SKM-1 treated with dmso at 0.1 percent for 144 hours (cell line): ENCODE results near the gene MOB3A.

ENCODE experiments used
- DNase-seq: peaks from one replicate; lab custom pipeline; 2025; ENCODE audit not compliant: unreplicated experiment; lab: John Stamatoyannopoulos, UW

MOB3A gene

DNA sequence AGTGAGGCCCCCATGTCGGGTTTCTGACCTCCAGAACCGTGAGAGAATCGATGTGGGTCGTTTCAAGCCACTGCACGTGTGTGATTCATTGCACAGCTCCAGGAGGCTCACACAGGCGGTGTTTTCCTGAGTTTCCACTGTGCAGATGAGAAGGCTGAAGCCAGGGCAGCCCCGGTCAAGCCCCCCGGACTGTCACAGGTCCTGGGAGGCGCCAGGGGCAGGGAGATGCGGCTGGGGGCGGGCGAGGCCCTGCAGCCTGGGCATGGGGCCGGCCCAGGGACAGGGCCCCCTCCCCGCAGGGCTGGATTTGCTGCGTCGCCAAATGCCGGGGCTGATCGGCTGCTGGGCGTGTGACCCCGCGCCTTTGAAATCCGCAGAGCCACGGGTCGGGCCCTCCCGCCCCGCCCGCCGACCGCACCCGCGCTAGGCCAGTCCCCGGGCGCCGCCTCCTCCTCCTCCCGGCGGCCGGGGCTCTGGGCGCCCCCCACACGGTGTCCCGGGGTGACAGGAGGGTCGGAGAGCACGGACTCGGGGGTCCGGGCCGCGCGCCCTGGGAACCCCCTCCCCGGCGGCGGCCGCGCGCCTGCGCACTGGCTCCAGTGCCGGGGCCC is 35.1 kb downstream of the MOB3A start:
- DNase-seq, result no peak

DNA sequence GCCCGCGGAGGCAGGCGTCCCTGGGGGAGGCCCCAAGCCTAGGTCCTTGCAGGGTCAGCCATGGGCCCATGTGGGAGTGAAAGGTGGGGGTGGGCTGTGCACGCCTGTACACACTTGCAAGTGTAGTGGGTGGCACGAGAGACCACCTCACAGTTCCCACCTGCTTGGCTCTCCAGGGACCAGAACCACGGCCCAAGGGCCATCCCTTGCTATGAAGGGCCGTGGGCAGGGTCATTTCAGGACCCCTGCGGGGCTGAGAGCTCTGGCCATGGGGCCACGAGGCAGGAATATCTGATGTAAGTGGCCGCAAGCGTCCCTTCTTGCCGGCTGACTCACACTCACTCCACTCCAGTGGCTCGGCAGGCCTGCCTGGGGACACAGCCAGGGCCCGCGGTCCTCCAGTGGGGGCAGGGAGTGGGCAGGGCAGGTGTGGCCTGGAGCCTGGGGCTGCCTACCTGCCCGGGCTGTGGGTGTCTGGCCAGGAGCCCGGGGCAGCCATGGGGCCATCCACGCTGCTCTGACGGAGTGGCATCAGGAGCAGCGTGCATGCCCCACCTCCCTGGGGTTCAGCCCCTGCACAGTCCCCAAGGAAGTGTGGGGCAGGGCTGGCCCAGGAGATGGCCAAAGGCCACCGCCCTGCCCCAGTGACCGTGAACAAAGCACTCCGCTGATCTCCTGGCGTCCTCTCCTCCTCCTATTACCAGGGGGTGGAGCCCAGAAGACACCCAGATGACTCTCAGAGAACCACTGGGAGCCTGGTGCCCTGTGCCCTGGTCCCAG is 36.5 kb downstream of the MOB3A start:
- DNase-seq, result no peak

DNA sequence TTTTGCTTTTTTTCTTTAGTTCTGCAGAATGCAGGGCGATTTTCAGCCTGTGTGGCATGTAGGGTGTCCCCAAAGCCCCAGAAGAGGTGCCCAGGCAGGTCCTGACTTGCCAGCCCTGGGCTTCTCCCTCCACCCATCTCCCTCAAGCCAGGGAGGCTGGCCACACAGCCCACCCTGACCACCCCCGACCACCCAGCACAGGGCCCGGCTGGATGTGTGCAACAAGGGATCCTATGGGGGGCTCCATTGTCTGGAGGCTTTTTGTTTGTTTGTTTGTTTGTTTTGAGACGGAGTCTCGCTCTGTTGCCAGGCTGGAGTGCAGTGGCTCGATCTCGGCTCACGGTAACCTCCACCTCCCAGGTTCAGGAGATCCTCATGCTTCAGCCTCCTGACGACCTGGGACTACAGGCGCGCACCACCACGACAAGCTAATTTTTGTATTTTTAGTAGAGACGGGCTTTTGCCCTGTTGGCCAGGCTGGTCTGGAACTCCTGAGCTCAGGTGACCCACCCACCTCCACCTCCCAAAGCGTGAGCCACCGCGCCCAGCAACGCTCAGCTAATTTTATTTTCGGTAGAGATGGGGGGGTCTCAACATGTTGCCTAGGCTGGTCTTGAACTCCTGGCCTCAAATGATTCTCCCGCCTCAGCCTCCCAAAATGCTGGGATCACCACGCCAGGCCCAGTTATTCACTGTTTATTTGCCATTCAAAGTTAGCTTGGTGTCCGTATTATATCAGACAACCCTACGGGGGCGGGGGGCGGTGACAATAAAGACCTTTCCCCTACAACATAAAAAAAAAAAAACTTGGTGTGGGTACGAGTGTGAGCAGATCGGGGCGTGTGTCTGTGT is 37.3 kb downstream of the MOB3A start:
- no peak for DNase-seq

DNA sequence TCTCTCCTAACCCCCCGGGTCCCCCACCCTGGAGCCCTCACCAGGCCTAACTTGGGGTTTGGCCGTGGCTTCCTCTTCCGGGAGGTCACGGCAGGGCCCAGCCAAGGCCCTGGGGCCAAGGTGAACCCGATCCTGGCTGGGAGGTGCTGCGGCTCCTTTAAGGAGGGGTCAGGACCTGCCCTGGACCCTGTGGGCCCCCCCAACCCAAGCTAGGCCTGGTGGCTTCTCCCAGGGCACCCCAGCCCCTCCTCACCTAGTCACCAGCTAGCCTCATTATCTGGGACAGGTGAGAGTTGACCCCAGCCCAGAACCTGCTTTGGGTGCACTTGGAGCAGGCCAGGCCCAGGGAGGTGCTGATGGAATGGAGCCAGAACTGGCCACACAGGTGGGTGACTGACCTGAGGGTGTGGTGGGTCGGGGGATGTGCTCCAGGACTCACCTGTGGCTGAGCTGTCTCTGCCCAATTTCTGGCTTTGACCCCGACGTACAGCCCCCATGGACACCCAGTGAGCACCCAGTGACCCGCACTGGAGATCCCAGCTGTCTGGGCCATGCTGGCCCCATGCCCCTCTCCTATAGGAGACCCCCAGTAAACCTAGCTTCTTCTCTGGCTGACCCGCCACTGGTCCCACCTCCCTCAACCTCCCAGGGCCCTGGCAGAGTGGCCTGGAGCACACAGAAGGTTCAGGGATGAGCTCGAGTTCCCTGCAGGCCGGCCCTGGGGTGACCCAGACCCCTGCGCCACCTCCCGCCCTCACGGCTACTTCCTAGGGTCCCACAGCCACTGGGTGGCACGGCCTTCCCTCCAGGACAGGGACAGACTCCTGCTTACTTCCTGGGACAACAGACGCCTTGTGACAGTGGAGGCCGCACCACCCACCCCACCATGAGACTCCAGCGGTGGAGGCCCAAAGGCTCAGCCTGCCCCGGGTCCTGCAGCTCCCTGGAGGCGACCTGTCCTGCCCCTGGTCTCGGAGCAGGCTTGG is 38.3 kb downstream of the MOB3A start:
- no peak for DNase-seq

DNA sequence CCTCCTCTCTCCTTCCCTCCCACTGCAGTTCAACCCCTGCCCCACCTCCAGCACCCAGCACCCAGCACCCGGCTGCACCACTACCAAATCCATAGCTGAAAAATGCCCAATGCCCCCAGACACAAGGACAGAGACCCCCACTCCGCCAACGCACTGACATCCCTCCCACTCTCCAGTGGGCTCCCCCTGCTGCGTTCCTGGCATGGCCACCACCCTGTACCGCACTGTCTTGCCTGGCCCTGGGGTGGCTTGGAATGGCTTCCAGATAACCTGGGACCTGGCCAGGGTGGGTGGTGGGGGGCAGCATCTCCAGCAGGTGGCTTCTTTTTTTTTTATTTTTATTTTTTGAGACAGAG is 39.3 kb downstream of the MOB3A start:
- DNase-seq, result no peak

DNA sequence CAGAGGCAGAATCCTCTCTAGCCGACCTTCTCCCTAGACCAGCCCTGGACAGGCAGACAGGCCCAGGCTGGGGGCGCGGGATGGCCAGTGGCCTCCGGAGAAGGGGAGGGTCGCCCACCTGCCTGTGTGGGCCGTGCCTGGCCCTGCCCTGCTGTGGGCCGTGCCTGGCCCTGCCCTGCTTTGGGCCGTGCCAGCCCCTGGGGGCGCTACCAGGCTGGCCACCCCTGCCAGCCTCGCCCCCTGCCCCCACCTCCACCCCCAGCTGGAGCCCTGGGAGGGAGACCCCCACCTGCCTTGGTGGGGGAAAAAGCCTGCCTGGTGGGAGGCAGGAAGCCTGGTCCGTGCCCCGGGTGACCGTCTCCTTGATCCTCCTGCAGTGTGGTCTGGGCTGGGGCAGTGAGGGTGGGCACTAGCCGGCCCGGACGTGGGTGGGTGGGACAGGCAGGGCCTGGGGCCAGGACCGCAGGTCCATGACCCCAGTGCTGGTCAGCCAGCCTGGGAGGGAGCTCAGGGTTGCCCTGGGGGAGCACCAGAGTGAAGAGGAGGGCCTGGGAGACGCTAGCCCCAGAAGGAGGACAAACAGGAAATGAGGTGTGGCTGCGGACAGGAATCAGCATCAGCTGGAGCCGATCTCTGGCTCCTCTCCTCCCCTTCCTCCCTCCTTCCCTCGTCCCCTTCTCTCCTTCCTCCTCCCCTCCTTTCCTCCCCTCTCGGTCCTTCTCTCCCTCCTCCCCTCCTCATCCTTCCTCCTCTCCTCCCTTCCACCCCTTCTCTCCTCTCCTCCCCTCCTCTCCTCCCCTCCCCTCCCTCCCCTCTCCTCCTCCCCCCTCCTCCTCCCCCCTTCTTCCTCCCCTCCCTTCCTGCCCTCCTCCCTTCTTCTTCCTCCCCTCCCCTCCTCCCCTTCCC is 39.9 kb downstream of the MOB3A start:
- DNase-seq, result no peak

DNA sequence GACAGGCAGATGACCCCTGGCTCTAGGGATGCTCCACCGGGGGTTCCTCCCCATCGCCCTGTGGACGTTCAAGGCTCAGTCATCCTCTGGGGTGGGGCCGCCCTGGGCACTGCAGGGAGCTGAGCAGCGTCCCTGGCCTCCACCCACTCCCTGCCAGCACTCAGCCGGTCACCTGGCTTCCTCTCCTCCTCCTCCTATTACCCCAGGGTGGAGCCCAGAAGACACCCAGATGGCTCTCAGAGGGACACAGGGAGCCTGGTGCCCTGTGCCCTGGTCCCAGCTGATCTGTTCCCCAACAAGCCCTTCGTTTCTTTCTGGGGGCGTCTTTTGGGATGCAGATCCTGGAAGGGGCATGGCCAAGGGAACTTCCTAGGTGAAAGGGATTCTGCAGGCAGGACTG is 41.4 kb downstream of the MOB3A start:
- DNase-seq, result no peak

DNA sequence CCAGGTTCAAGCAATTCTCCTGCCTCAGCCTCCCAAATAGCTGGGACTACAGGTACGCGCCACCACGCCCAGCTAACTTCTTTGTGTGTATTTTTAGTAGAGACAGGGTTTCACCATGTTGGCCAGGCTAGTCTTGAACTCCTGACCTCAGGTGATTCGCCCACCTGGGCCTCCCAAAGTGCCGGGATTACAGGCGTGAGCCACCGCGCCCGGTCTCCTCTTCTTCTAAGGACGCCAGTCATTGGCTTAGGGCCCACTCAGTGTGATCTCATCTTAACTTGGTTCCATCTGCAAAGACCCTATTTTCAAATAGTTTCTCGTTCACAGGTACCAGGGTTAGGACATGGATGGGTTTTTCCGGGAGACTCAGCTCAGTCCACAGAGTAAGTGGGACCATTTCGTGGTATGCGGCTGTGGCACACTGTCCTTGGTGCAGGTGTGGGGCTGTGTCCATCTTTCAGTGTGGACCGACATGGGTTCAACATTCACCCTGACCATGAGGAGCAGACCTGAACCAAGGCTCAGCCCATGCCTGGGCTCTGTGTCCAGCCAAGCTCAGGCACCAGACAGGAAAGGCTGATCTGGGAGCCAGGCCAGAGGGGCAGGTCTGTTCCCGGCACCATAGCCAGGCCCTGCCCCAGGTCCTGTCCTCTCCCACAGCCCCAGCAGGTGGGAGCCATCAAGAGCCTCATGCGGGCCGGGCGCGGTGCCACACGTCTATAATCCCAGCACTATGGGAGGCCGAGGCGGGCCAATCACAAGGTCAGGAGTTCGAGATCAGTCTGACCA is 42.3 kb downstream of the MOB3A start:
- DNase-seq, result no peak

DNA sequence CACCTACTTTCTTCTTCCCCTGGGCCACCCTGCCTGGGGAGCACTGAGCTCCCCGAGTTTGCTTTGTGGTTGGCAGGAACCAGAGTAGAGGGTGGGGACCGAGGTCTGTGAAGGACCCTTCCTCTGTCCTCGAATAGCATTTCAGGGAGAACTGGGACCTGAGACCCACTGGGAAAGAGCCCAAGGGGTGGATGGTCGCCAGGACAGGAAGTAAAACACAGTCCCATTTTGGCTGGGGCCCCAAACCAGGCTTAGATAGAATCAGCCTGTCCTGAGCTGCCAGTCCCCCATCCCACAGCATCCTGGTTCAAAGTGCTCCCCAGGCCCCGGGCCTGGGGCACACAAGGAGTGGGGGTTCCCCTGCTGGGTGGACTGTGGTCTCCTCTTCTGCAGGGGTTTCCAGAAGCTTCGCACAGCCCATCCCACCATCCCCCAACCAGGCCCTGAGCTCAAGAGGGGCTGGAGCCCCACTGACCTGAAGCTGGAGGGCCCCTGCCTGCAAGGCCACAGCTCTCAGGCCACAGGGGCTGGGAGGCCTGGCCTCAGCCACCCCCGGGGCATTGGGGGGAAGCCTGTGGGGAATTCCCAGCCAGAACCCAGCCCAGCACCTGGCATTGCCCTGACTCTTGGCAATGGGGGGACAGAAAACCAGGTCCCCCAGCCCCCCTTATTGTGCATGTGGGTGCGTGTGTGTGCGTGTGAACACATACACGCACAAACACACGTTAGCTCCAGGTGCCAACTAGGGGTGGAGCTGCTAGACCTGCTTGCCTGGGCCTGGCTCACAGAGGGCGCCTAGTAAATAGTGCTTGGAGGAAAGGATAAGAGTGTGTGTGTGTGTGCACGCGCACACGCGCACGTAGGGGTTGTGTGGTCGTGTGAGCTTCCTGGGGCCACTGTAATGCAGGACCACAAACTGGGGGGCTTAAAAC is 44.1 kb downstream of the MOB3A start:
- no peak for DNase-seq

DNA sequence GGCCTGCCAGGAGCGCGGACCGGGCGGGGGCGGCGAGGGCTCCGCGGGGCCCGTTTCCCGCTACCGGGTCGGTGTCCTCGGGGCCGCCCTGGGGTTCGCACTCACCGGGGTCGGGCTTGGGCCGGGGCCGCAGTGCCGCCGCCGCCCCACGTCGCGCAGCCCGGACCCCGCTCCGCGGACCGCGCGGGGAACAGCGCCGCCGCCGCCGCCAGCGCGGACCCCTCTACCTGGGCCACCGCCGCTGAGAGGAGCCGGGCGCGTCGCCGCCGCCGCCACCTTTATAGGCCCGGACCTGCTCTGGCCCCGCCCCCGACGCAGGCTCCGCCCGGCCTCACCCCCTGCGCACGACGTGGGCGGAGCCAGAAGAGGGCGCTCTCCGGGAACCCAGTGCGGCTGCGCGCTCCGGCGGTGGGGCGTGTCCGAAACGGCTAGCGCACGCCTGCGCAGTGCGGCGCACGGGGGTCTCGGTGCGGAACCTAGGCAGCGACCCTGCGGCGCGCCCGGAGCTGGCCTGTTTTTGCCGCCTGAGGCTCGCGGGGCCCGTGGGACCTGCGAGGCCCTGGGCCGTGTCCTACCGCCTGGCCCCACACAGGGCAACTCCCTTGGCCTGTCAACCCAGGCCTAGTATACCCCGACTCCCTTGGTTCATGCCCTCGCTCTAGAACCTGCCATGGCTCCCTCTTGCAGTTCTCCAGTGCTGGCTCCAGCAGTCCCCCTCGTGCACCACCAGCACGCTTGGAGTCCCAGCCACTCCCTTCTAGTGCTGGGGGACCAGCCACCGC is 44.9 kb downstream of the MOB3A start, which contains the start of gene MKNK2:
TSS of gene MKNK2 (minus strand) at position 254 of the 782 bp plus-strand sequence. CDS start 393 bp downstream, outside the sequence.
- peak; percentile 64 for DNase-seq

DNA sequence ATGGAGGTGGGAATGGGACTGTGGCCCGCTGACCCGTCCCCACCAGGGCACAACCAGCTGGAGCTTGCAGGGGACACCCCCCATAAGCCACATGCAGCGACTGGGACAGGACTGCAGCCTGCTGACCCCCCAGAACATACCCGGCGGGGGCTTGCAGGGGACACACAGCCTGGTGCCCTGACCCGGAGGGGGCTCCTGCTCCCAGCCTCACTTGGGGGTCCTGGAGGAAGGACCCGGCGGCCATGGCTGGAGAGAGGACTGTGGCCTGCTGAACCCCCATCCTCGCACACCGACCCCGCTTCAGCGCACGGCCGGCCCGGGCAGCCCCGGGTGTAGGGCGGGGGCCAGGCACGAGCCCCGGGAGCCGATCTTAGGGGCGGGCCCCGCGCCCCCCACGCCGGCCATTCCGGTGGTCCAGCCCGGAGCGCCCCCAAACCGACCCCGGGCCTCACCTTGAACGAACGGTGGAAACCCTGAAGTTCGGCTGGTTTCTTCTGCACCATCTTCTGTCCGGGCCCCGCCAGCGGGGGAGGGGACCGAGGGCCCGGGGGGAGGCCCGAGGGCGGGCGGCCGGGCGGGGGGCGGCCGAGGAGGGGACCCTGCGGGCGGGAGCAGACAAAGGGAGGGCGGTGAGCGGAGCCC is 45.7 kb downstream of the MOB3A start:
- DNase-seq, result no peak

DNA sequence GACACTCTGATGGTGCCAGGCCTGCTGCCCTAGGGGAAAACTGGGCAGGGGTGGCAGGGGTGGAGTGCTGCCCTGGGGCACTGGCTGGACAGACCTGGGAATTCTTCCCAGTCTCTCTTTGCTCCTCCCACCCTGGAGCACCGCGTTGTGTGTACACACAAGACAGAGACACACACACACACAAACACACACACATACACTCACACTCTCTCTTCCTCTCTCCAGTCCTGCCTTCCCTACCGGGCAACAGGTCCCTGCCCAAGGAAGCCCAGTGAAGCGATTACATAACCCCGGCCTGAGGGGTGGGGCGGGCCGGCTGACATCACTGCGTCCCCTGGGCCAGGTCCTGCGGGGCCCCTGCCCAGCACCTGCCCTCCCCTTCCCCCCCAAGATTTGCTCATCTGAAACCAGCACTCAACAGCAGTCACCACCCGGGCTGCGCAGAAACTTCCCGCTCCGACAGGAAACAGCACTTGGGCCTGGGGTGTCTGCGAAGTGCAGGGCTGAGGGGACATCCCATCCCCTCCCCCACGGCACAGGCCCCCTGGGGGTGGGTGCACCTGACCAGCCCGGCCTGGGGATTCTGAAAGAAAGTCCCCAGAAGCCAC is 46.3 kb downstream of the MOB3A start:
- peak; percentile 68 for DNase-seq

DNA sequence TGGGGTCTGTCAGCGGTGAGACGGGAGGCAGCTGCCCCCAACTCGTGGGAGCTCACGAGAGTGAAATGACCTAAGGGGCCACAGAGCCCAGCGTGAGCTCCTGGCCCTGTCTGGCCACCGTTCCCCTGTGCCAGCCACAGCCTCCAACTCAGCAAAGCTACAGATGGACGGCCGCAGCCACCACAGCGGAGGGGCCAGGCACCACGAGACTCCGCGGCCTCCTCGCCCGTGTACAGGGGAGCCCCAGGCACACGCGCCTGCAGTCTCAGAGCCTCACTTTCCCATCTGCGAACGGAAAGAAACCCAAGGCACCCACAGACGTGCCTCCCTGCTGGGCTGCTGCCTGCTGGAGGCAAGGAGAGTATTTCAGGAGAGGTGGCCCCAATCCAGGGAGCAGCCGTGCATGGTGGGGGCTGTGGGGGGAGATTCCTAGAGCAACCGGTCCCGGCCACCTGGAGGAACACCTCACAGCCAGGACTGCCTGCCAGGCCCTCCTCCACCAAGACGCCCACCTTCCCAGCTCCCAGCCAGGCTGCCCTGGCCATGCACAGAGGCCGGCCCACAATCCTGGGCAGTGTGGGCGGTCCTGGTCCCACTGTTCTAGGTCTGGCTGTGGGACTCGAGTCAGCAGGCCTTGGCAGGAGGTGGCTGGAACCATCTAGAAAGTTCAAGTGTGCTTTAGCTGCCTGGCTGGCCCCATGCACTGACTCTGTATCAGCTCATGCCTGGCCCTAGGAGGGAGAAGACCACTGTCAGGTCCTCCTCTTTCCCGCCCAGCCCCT is 47.0 kb downstream of the MOB3A start:
- no peak for DNase-seq

DNA sequence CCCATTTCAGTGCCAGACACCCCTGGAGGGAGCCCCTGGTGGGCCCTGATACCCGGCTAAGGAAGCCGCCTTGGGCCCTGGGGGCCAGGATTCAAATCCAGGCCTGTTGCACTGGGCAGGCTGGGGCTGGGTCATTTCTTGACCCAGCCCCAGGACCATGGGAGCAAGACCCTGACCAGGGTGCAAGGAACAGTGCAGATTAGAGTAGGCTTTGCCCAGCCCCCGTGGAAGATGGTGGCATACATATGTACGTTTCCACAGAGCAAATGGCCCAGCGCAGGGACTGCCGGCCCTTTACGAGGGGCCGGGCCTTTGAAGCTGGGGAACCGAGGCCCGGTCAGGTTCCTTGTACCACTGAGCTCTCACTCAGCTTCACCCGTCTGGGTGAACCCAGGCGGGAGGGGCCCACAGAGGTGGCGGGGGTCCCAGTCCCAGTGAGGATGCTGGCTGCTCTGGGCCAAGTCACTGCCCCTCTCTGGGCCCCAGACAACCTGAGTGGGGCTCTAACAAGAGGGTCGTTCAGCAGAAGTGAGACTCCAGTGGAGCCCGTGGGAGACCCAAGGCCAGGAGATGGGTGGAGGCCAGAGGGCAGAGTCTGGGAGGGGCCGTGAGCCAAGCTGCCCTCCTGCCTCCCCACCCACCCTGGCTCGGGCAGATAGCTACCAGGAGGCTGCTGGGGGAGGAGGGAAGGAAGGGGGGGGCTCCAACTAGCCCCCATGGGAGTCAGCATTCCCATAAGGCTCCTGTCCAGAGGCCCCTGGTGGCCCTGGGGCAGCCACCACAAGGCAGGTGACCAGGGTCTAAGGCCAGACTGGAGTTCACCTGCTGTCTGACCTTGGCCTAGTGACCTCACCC is 47.8 kb downstream of the MOB3A start:
- DNase-seq, result no peak
